NCI-H1105 treated with DMSO at 0.1 percent for 48 hours (cell line): ENCODE measurements around the gene AAGAB.
"Not testable (repeated sequence)": the region's sequence is repeated elsewhere in the genome, so short reads cannot be mapped to it uniquely, and the experiment has no call there.

Experiments
- DNase-seq: peaks from one replicate; lab custom pipeline; 2025; lab: John Stamatoyannopoulos, UW

Gene AAGAB

DNA sequence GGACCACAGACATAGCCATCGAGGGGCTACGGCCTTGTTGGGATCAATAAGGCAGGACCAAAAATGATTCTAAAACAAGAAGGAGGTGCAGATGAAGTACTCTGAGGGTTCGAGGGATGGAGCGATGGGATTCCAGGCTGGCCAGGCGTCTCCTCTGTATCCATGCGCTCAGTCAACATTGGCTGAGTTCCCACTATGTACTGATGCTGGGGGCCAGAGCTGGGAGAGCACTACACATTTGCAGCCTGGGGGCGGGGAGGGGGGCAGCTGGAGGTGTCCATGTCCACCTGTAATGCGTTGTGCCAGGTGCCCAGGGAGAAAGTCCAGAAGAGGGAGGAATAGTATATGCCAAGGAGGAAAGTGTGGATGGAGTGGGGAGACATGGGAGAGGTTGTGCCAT is 81.5 kb downstream of the AAGAB start:
- no peak for DNase-seq

DNA sequence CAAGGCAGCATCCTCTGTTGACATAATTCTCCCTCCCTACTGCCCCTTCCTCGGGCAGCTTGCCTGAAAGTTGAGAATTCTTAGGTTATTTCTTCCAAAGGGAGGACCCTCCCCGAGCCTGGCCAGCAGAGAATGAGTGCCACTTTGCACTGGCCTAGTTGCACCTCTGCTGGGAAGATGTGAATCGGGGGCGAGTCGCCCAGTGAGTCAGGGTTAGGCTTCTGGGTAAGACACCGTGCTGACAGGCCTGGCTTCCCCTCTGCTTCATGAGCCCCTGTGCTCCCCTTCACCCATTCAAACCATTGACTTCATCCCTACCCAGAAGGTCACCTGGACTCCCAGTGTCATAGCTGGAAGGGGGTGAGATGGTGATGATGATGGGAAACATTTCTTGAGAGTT is 82.3 kb downstream of the AAGAB start:
- DNase-seq: no peak

DNA sequence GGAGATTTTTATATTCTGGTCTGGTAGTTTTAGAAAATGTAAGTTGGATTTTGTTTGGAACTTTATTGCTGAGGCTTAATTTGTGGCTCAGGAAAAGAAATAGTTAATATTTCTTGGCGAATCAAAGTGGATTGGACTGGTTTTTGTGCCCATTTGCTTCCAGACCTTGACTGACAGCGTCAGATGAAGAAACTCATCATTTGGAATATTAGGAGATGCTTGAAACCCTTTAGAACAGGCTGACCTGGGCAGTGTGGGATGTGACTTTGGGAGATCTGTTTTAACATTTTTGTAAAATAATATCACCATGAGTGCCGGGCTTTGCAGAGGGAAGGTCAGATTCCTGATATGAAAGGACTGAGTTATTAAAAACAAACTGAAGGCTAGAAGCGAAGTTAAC is 83.0 kb downstream of the AAGAB start:
- no peak for DNase-seq

DNA sequence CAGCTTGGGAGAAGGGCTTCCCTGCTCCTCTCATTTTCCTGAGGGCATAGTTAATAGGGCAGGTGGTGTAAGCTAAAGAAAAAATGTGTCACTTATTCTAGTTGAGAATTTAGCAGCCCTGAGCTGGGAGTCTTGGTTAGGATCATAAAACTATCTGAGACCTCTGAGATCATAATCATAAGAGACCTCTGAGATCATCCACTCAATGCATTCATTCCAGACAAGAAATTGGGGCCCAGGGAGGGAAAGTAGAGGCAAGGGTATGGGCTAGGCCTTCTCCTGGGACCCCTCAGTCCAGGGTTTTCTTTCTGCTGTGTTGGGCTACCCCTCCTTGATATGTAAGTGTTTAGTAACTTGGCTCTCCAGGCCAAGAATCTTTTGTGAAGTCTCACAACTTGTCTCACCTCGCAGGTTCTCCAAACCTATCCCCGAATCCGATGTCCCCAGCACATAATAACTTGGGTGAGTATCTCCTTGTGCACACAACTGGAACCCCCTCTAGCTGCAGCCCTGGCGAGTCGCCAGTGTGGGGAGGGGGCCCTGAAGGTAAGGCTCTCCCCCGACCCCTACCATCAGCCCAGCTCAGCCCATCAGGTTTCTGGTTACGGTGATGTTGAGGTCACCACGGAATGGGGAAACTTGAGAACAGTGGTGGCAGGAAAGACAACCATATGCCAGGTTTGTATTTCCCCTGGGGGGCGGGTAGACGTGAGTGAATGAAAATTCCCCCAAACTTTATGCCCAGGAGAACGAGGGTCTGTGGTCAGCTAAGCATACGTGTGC is 84.1 kb downstream of the AAGAB start:
- no peak for DNase-seq

DNA sequence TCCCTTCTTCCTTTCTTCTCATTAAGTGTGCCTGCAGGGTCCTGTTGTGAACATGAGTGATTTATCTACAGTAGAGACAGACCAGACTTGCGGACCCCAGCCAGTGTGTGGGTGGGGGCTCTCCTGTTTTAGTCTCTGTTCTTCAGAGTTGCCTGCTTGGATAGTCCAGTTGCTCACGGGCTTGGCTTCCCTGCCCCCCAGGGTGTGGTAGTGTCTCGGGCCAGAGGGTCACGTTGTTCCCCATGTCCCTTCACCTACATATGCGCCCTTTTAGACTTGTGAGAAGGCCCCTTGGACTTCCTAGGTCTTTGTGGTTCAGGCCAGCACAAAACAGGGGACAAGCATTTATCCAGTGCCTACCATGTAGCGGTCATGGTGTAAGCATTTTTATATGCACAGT is 85.8 kb downstream of the AAGAB start:
- no peak for DNase-seq

DNA sequence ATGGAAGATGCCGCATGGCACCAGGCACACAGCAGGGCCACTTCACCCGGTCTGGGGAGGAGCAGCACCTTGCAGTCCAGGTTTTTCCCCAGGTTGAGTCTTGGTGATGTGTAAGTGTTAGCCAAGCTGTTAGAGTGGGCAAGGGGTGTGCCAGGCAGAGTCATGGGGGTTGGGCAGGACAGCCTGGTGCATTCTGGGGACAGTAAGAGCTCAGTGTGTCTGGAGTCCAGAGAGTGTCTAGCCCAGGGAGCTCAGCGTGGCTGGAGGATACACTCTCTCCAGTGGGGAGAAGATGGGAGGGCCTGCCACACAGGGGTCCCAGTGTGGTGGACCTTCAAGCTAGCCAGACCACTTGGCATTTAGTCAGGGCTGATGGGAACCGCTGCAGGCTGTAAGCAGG is 87.4 kb downstream of the AAGAB start:
- DNase-seq: no peak

DNA sequence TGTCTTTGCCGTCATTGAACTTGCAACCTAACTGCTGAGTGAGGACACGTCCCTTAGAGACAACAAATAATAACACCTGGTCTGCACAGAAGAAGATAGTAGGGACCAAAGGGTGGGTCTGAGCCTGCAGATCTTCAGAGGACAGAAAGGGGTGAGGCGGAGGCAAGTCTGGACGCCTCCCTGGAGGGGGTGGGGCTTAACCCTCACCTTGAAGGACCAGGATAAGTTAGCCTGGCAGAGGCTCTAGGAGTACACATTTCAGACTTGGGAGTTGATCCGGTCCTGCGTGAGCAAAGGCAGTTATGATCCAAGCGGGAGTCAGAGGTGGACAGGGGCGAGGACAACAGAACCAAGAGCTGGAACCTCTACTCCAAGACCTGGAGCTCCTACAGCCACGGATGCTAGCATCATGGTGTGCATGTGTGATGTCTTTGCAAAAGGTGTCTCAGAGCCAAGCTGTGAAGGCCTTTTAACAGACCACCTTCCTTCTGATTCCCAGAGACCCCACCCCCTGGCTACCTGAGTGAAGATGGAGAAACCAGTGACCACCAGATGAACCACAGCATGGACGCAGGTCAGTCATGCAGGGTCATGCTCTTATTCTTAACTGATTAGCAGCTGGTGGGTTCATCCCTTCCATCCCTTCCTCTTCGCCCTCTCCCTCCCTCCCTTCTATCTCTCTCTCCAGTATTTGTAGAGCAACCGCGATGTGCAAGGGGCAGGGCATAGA is 88.0 kb downstream of the AAGAB start:
- no peak for DNase-seq

DNA sequence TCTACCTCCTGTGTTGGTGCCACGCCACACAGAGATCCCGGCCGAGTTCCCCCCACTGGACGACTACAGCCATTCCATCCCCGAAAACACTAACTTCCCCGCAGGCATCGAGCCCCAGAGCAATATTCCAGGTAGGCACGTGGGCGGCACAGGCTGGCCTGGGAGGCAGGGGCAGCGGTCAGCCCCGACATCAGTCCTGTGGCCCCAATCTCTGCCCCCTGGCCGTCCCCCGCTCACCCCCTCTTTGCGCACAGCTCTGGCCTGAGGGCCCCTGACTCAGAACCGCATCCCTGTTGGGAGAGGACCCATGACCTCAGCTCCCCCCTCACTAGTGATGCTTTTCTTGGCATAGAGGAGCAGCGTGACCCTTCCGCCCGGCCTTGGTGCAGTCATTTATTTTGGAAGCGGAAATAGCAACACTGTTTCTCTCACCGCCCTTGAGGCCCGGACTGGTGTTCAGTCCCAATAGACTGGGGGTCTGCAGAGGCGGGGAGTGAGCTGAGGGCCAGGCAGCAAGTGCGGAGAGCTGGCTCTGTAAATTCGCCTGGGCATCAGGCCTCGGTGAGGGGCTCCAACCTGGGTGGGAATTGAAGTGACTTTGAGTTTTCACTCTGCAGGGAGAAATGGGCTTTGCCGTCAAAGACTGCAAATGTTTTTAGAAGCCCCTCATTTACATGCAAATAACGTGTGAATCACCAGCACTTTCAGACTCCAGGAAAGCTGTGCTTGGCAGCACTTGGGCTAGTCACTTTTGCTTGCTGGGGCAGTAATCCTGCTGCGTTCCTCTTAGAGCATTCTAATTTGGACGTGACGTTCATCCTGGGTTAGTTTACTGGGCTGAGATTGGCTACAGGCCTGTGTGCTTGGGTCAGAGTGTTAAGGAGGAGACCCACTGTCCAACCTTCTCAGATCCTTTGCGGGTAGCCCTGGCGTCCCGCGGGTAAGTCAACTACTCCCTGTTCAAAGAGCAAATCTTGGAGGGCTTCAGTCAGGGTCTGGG is 88.9 kb downstream of the AAGAB start:
- DNase-seq: no peak

DNA sequence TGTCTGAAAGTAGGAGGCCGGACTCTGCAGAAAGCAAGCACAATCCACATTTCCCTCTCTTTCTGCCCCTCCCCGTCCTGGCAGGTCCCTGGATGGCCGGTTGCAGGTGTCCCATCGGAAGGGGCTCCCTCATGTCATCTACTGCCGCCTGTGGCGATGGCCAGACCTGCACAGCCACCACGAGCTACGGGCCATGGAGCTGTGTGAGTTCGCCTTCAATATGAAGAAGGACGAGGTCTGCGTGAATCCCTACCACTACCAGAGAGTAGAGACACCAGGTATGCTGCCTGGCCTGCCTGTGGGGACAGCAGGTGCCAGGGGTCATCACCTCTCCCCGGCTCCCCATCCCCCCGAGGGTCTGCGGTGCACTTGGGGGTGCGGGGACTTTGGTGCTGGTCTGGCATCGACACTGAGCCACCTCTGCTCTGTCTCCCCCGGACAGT is 89.6 kb downstream of the AAGAB start:
- DNase-seq: no peak

DNA sequence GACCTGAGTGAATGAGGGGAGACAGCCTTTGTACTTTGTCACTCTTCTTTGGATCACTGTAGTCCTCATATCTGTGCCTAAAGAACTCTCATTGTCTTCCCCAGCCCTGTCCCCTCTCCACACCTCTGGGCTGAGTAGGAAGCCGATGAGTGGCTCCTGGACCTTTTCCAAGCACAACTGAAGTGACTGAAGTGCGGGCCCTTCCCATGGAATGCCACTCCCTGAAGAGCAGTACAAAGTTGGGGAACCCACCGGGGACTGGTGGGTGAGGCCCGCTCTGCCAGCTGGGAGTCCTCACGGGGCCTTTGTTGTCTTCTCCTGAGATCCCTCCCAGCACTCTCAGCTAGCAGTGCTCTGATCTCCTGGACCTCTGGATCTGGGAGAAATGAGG is 90.1 kb downstream of the AAGAB start:
- no peak for DNase-seq

DNA sequence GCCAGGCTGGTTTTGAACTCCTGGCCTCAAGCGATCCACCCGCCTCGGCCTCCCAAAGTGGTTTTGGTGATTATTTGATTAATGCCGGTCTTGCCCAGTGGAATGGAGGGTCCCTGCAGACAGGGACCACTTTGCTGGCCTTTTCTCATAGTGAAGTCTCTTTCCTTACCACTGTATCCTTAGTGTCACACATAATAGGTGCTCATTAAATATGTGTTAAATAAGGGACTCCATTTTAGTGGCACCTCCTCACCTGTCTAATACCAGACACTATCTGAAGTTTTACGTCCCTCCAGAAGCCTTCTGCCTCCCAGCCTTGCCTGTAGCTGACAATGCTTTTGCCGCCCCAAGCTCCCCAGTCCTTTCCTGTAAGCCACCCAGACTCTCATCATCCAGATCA is 91.3 kb downstream of the AAGAB start:
- no peak for DNase-seq

DNA sequence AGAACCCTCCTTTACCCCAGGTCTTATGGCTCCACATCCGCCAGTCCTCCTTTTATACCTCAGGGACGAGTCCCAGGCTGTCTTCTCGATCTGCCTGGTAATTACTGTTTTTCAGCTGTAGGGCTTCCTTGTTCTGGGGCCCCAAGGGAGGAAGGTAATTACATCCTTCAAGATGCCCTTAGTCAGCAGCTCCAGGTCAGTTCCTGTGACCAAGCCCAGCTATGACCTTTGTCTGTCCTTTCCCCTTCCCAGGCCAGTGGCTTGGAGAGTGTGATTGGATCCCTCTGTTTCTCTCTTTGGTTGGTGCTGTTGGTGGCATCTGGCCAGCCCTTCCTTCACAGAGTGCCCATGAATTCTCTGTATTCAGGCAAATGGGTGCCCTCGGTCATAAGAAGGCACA is 92.6 kb downstream of the AAGAB start:
- no peak for DNase-seq

DNA sequence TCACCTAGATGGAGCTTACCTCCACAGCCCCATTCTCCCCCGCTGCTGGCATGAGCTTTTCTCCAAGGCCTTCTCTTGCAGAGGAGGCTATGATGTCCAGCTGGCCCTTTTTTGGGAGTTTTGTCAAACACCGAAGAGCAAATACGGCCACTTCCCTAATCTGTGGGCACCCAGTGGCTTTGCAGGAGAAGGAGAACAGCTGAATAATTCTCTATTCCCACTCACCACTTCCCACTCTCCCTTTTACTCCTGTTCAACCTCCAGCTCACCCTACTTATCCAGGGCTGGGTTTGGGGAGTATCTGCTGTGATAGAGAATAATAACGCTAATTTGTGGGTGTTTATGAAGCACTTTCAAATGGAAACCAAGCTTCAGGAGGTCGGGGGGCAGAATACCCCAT is 93.0 kb downstream of the AAGAB start:
- DNase-seq: no peak

DNA sequence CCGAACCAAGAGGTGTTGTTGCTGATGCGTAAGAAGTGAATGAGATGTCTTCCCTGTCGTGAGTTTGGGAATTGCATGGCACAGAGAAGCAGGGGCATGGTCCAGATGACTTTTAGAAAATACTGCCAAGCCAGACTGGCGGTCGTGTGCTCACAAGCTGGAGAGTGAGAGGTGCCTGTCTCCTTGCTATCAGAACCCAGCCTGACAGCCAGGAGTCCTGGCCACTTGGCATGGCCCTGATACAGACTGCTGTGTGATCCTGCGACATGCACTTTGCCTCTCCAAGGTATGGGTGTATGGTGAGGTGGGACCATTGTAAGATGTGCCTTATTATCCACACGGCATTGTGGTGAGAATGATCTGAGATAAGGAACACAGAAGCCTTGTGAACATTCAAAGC is 96.1 kb downstream of the AAGAB start:
- no peak for DNase-seq

DNA sequence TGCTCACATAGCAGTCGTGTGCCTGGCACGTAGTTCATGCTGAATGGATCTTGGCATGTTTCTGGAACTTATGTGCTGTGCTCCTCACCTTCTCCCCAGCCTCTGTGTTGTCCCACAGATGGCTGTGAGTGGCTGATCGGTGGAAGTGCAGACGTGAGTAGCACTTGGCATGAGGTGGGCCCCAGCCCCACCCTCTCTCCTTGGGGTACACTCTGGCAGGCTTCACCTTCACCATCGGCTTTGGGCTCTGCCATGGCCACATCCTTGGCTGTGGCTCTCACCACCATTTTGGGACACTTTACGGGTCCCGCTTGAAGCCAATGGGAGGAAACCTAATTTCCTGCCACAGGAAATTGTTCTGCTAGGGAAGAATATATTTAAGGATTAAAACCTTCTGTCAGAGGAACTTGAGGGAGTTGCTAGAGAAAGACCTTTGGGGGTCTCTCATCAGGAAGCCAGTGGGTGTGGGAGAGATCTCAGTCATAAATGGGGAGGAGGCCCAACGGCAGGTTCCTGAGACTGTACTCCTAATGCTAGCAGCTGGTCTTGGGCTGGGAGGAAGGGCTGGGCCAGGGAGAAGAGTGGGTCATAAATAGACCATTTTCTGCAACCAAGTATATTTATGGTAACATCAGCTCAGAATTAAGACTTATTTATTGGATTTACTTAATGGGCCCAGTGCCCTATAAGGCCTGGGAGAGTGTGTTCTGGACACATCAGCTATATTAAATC is 96.8 kb downstream of the AAGAB start:
- DNase-seq: no peak

DNA sequence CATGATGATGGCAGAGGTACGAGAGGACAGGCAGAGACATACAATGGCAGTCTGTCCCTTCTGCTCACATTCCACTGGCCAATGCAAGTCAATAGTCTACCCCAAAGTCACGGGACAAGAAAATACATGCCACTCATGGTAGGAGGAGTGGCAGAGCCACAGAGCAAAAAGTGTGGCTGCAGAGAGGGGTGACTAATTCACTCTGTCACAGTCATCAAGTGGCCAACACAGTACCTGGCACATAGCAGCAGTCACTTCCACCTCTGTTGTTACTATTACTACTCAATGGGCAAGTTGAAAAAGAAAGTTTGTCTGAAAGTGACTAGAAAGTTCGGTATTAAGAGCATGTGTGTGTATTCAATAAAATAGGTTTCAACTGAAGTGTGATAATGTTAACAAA is 97.6 kb downstream of the AAGAB start:
- no peak for DNase-seq

DNA sequence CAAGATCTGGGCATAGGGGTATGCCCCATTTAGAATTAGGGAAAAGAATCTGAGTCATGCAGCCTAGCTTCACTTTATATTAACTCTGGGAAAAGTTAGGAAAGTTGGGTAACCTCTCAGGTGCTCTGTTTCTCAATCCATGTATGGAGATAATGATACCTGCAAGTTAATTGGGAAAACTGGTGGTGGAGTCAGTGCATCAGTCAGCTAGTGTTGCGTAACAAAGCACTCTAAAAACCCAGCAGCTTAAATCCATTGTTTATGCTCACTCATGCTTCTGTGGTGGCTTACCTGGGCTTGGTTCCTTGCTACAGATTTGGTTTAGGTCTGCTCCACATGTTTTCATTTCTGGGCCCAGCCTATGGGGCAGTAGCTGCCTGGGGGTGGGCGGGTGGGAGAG is 98.0 kb downstream of the AAGAB start:
- no peak for DNase-seq

DNA sequence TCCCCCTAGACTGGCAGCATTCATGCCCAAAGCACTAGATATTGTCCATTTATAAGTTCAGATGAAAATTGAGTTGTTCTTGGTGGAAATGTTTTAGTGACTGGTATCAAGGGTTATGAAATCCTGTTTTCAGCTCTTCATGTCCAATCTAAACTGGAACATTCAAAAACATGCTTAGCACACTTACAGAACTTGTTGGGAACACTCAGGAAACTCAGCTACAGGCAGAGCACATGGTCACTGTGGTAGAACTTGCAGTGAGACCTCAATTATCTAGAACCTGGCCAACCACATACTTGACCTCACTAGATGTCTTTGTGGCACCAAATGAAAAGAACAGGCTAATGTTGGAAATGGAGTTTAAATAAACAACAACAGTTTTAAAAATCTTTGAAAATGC is 100.2 kb downstream of the AAGAB start:
- DNase-seq: no peak

DNA sequence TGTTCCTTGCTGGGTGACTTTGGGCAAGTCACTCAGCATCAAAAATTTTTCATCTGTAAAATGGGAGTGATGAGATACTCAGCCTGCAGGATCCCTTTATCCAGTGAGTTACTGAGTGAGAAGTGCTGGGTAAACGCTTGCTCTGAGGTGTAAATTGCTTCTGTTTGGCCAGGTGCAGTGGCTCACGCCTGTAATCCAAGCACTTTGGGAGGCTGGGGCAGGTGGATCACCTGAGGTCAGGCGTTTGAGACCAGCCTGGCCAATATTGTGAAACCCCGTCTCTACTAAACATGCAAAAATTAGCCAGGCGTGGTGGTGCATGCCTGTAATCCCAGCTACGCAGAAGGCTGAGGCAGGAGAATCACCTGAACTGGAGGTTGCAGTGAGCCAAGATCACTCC is 101.4 kb downstream of the AAGAB start:
- not testable (repeated sequence) for DNase-seq

DNA sequence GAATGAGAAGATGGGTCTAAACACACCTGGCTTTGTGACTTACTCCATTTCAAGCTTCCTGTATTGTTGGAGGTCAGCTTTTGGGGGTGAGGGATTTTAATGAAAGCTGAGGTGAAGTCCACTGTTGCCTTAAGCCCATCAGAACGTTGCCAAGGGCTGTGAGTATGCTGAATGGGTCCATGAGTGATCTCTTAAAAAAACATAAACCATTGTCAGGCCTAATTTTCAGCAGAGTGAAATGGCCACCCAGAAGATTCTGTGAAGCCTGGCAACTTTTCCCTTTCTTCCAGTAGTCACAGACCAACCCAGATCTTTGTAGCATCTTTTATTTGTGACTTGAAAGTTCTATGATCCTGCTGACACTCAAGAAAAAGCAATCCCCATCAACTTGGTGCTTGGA is 102.0 kb downstream of the AAGAB start:
- DNase-seq: no peak
